ENCODE measurements around the gene GLI2.

GRCh38 chr2:120702801-120703200 is 32.9 kb upstream of the GLI2 start:
- TF ChIP-seq POLR2A (IDR thresholded peaks at IDR 0.05) (no peak), EP300 (IDR thresholded peaks at IDR 0.05) (no peak), CTCF (IDR thresholded peaks at IDR 0.05) (no peak), POLR2AphosphoS5 (IDR thresholded peaks at IDR 0.05) (no peak)

Data from upper lobe of left lung (tissue), 4 donors.